Stimulated activated naive CD4-positive, alpha-beta T cell treated with Interleukin-2 at 50 U/mL for 16 hours (primary cell): Measurements from ENCODE around the gene IQCK.

ENCODE experiments used
- DNase-seq: peaks from one replicate; lab custom pipeline; 2025; lab: John Stamatoyannopoulos, UW

IQCK gene

GRCh38 chr16:19884611-19885450, 166.8 kb downstream of the IQCK start, which contains the start of gene GPRC5B:
Gene GPRC5B (minus strand): TSS chr16:19884848. CDS start chr16:19872845, 12,003 bp downstream.
- peak; percentile 33 for DNase-seq

- no peak for DNase-seq
Observed at GRCh38 chr16:19885451-19886072, 167.5 kb downstream of the IQCK start.

GRCh38 chr16:19886073-19886941, 168.2 kb downstream of the IQCK start:
- DNase-seq = peak; percentile 76

- DNase-seq = no peak
Observed at GRCh38 chr16:19888834-19889233, 170.8 kb downstream of the IQCK start.

- no peak for DNase-seq
Observed at GRCh38 chr16:19890901-19891300, 172.8 kb downstream of the IQCK start.

GRCh38 chr16:19892902-19893301, 174.8 kb downstream of the IQCK start:
- DNase-seq = no peak

GRCh38 chr16:19894586-19894985, 176.5 kb downstream of the IQCK start:
- no peak for DNase-seq

GRCh38 chr16:19896951-19897350, 178.9 kb downstream of the IQCK start:
- DNase-seq = no peak

GRCh38 chr16:19898166-19898565, 180.1 kb downstream of the IQCK start:
- DNase-seq = no peak

- DNase-seq = peak; percentile 13
Observed at GRCh38 chr16:19898924-19899604, 181.0 kb downstream of the IQCK start.

GRCh38 chr16:19899605-19899955, 181.5 kb downstream of the IQCK start:
- DNase-seq = no peak

- no peak for DNase-seq
Observed at GRCh38 chr16:19901164-19901563, 183.1 kb downstream of the IQCK start.

GRCh38 chr16:19907161-19907992, 189.3 kb downstream of the IQCK start:
- DNase-seq = peak; percentile 55
